ENCODE measurements around the gene EDDM3A.
"Not testable (repeated sequence)": the region's sequence is repeated elsewhere in the genome, so short reads cannot be mapped to it uniquely, and the experiment has no call there.

Gene EDDM3A

GRCh38 chr14:20745571-20746358 is at the start of gene EDDM3A:
Gene EDDM3A (plus strand): TSS chr14:20745887. CDS start chr14:20747581, 1,694 bp downstream.
- no peak within 1 kb of the TSS for H3K4me3 ChIP-seq (ENCODE audit: low read depth, low read length)
- ChIA-PET CTCF (no interaction called here), POLR2A (no interaction called here)
- TF ChIP-seq CTCF (IDR thresholded peaks at IDR 0.05; ENCODE audit: insufficient read depth, low read length, missing control alignments): no peak
- DNase-seq (ENCODE audit: low read depth, low spot score): no peak

GRCh38 chr14:20696764-20697163 is 48.9 kb upstream of the EDDM3A start:
- POLR2A ChIA-PET: no interaction called here
- no peak for TF ChIP-seq CTCF (IDR thresholded peaks at IDR 0.05; ENCODE audit: insufficient read depth, low read length, missing control alignments)
- H3K4me3 ChIP-seq (ENCODE audit: low read depth, low read length): no peak overlapping the region
- DNase-seq (ENCODE audit: low read depth, low spot score): no peak
- CTCF ChIA-PET: interaction anchor here (0.5 to 5.4 kb wide), 20 partner anchors 8 to 408 kb away, joined by 3 to 54 read pairs (median 4); partner anchors contain the start of gene RNASE4

GRCh38 chr14:20697273-20698017 is 48.2 kb upstream of the EDDM3A start:
- ChIA-PET CTCF (interaction anchor here (0.5 to 5.4 kb wide), 25 partner anchors 10 to 408 kb away, joined by 3 to 54 read pairs (median 4); partner anchors contain the start of gene RNASE4), POLR2A (no interaction called here)
- H3K4me3 ChIP-seq (ENCODE audit: low read depth, low read length): no peak overlapping the region
- peak; percentile 81 for TF ChIP-seq CTCF (IDR thresholded peaks at IDR 0.05; ENCODE audit: insufficient read depth, low read length, missing control alignments)
- DNase-seq (ENCODE audit: low read depth, low spot score): no peak

- POLR2A ChIA-PET: no interaction called here
- H3K4me3 ChIP-seq (ENCODE audit: low read depth, low read length): no peak overlapping the region
- TF ChIP-seq CTCF (IDR thresholded peaks at IDR 0.05; ENCODE audit: insufficient read depth, low read length, missing control alignments): no peak
- no peak for DNase-seq (ENCODE audit: low read depth, low spot score)
- CTCF ChIA-PET: interaction anchor here (0.8 to 5.4 kb wide), 11 partner anchors 13 to 408 kb away, joined by 3 to 54 read pairs (median 5); no protein-coding TSS in a partner anchor
These were observed 47.7 kb upstream of the EDDM3A start for GRCh38 chr14:20698018-20698329.

- ChIA-PET POLR2A (no interaction called here), CTCF (interaction anchor here (0.8 to 5.4 kb wide), 9 partner anchors 12 to 405 kb away, joined by 3 to 54 read pairs (median 5); no protein-coding TSS in a partner anchor)
- no peak overlapping the region for H3K4me3 ChIP-seq (ENCODE audit: low read depth, low read length)
- no peak for TF ChIP-seq CTCF (IDR thresholded peaks at IDR 0.05; ENCODE audit: insufficient read depth, low read length, missing control alignments)
- DNase-seq (ENCODE audit: low read depth, low spot score): no peak
These were observed 46.8 kb upstream of the EDDM3A start for GRCh38 chr14:20698934-20699333.

- CTCF ChIA-PET: interaction anchor here (0.7 to 2.1 kb wide), 9 partner anchors 9 to 405 kb away, joined by 3 to 15 read pairs (median 5); no protein-coding TSS in a partner anchor
- no peak for DNase-seq (ENCODE audit: low read depth, low spot score)
- no peak for TF ChIP-seq CTCF (IDR thresholded peaks at IDR 0.05; ENCODE audit: insufficient read depth, low read length, missing control alignments)
- POLR2A ChIA-PET: no interaction called here
- H3K4me3 ChIP-seq (ENCODE audit: low read depth, low read length): no peak overlapping the region
These were observed 45.8 kb upstream of the EDDM3A start for GRCh38 chr14:20699931-20700330.

- DNase-seq (ENCODE audit: low read depth, low spot score); H3K4me3 ChIP-seq (ENCODE audit: low read depth, low read length); POLR2A ChIA-PET: not testable (repeated sequence)
- CTCF ChIA-PET: interaction anchor here (0.7 to 2.1 kb wide), 4 partner anchors 10 to 157 kb away, joined by 3 to 15 read pairs (median 8); no protein-coding TSS in a partner anchor
These were observed 44.7 kb upstream of the EDDM3A start for GRCh38 chr14:20700965-20701364.

Data from AG04449 (cell line).